Measurements from ENCODE around the gene GPC1.

GPC1 gene

GRCh38 chr2:240397924-240398645 is 37.4 kb upstream of the GPC1 start:
- DNase-seq (ENCODE audit: low read depth), result no peak

- DNase-seq (ENCODE audit: low read depth), result no peak
These were observed 36.7 kb upstream of the GPC1 start for GRCh38 chr2:240398661-240399267.

GRCh38 chr2:240399419-240400324 is 35.8 kb upstream of the GPC1 start:
- no peak for DNase-seq (ENCODE audit: low read depth)

GRCh38 chr2:240400371-240401161 is 34.9 kb upstream of the GPC1 start:
- DNase-seq (ENCODE audit: low read depth), result no peak

GRCh38 chr2:240401308-240401707 is 34.2 kb upstream of the GPC1 start:
- no peak for DNase-seq (ENCODE audit: low read depth)

GRCh38 chr2:240401781-240402551 is 33.5 kb upstream of the GPC1 start:
- DNase-seq (ENCODE audit: low read depth), result no peak

- DNase-seq (ENCODE audit: low read depth), result no peak
These were observed 32.7 kb upstream of the GPC1 start for GRCh38 chr2:240402566-240403272.

- DNase-seq (ENCODE audit: low read depth), result no peak
These were observed 31.9 kb upstream of the GPC1 start for GRCh38 chr2:240403396-240404104.

GRCh38 chr2:240404174-240404852 is 31.1 kb upstream of the GPC1 start:
- no peak for DNase-seq (ENCODE audit: low read depth)

- DNase-seq (ENCODE audit: low read depth), result no peak
These were observed 30.3 kb upstream of the GPC1 start for GRCh38 chr2:240405133-240405532.

- no peak for DNase-seq (ENCODE audit: low read depth)
These were observed 29.7 kb upstream of the GPC1 start for GRCh38 chr2:240405684-240406313.

- DNase-seq (ENCODE audit: low read depth), result no peak
These were observed 28.4 kb upstream of the GPC1 start for GRCh38 chr2:240407090-240407489.

- no peak for DNase-seq (ENCODE audit: low read depth)
These were observed 25.5 kb upstream of the GPC1 start for GRCh38 chr2:240410004-240410403.

- no peak for DNase-seq (ENCODE audit: low read depth)
These were observed 24.7 kb upstream of the GPC1 start for GRCh38 chr2:240410808-240411207.

- DNase-seq (ENCODE audit: low read depth), result no peak
These were observed 24.0 kb upstream of the GPC1 start for GRCh38 chr2:240411261-240412160.

- no peak for DNase-seq (ENCODE audit: low read depth)
These were observed 23.1 kb upstream of the GPC1 start for GRCh38 chr2:240412211-240412861.
